ENCODE data around the gene KIF6.

Gene KIF6

DNA sequence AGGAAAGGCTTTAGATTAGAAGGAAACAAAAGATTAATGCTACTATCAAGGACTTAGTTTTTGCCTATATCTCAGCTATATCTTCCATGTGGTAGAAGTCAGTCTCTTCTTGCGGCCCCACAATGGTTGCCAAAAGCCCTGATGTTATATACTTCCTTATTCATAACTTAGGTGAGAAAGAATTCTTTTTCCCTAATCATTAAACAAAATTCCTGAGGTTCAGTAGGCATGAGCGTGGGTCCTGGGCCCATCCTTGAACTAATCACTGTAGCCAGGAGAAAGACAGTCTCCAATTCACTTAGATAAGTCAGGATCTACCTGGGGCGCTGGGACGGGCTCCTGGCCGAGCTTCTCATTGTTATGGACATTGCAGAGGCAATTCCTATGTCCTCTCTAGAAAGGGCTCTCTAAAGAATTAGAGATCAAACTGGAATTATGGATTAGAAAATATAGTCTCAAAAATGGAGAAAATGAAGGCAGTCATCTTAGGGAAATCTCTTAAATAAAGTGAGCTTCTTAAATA, 134.3 kb downstream of the KIF6 start:
- ATAC-seq, result no peak

DNA sequence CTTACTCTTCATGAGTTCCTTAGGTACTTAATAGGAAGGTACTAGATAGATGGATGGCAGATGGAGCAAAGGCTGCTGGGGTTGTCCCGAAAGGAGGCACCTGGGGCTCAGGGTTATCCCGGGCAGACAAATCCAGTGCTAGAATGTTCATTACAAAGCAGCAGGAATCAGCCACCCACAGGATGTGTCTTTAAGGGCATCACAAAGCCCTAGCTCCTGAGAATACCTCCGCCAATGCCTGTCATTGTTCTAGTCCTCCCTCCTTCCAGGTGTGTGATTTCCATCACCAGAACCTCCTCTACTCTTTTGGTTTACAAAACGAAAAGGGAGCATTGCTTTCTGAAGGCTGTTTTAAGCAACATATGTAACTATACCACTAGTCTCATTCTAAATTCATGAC, 138.1 kb downstream of the KIF6 start:
- ATAC-seq, result no peak

DNA sequence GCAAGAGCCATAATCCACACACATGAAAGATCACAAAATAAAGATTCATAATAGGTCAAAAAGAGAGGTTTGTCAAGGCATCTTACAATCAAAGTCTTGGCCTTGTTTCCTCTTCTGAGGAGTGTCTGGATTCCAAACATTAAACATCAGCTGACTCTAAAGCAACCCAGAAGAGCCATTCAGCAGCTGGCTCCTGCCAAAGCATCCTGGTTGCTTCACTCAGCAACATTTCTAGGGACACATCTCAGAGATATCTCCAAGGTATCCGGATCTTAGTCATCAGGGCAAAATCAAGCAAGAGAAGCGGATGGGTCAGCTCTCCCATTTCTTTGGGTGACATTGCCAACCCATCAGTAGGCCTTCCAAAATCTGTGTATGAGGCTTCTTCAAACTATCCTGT, 139.6 kb downstream of the KIF6 start:
- no peak for ATAC-seq

DNA sequence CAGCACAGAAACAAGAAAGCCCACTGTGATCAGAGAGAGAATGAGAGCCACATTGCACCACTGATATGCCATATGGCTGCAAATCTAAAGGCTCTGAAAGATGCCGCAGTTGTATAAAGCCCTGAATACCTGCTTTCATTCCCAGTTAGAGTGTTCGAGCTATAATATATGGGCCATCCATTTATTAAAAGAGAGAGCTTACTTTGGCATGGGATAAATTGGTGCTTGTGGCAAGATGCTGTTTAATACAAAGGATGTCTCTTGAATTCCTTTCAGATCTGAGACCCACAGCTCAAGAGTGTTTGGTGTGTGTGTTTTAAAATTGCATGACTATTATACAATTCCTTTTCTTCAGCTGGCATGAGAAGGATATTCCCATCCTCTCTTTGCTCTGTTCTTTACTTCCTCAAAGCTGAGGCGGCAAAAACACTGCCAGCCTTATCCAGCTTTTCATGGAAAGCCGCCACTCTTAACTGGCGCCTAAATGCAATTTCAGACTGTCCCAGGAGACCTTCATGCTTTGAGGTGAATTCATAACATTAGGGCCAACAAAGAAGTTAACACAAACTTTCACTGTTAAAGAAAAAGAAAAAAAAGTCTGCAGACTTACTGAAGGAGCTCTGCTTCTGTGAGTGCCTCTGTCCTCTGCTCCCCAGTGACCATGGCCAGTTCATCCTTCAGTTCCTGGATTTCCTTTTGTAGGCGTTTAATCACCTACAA, 147.6 kb downstream of the KIF6 start:
- no peak for ATAC-seq

DNA sequence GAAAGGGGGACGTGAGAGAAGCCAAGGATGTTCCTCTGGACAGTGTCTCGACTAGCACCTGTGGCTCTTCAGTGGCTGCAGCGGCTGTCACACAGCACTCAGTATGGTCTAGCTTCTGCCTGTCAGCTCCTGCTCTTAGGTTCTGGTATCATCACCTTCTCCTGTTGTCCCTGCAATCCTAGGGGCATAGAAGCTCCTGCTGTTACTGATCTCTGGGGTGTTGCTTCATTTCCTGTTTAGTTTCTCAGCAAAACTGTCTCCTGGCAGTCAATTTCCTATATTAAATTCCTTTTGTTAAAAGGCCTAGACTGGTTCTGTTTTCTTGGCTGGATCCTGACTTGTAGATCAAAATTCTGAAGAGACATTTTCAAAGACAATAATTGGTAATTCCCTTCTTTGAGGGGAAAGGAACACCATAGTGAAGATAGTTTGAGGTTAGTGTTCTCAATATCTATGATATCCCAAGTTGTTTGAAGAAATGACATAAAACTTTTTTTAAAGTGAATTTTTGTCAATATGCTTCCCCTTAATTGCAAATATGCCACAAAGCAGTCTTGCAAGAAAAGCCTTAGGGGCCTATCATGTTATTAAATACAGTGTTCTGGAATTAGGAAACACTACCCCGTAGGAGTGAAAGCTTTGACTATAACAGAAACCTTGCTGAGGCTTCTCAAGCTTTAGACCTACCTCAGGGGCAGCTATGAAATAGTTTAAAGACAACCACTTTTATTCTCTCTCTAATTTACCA, 148.5 kb downstream of the KIF6 start:
- ATAC-seq, result no peak

DNA sequence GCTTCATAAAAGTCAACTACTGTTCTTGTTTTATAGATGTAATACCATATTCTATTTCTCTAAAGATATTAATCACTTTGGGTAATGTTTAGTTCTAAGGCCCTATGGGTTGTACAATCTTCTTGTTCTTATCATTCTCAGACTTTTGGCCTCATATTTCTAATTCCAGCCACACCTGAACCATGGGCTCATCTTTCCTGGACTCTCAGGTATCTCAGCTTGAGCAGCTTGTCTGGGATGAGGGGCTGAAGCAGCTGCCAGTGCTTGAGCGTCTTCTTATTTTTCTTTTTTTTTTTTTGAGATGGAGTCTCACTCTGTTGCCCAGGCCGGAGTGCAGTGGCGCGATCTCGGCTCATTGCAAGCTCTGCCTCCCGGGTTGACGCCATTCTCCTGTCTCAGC, 150.2 kb downstream of the KIF6 start:
- no peak for ATAC-seq

DNA sequence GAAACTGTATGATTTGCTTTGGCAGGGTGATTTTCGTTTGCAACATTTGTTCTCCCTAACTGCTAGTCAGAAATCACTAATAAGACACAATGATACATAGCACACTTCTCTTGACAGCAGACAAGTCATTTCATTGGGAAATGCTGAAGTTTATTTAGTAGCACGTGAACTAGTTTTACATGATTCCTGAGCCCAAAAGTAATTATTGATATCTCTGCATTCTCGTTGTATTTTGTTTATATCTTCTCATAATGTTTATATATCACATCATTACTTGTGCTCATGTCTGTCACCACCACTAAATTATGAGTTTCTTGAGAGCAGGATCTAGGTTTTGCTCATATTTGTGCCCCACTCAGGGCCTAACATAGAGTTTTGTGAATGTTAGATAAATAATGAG, 151.7 kb downstream of the KIF6 start:
- no peak for ATAC-seq

DNA sequence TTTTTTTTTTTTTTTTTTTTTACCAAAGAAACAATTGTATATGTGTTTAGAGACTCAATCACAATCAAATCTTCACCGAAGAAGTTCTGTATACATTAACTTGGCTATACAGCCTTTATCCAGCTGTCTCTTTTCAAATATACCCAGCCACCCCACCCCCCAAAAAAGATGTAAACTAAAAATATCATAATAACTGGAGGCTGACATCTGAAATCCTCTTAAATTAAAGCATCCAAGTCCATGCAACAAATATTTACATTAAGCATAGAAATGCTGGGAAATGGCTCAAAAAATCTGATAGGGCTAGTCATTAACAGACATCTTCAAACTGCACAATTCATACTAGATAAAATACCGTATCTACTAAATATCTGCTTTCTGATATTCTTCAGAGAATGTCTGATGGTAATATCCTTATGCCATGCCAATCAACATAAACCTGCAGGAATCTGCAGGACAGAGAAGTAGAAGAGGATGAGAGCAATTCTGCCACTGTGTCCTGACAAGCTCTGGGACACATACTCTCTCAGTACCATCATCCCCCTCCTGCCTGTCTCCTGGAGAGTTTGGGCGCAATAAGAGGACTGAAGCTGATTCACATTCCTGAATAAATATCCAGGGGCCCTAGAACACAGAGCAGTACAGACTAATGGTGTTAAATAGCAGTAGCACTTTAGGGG, 152.4 kb downstream of the KIF6 start:
- no peak for ATAC-seq

DNA sequence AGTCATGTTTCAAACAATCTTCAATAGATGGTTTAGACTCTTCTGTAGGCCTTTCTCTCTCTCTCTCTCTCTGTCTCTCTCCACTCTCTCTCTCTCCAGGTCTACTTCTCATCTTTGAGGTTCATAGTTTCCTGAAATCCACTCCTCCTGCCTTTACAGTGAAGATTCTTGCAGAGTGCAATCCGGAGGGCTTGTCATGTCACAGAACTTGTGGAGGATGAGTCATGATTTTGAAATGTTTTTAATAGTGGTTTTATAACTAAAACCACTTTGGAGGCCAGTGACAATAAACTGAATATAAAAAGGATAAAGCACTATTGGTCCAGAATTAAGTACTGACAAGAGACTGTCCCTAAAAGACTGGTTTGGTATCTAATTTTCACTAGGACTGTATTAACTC, 156.3 kb downstream of the KIF6 start:
- ATAC-seq, result no peak

DNA sequence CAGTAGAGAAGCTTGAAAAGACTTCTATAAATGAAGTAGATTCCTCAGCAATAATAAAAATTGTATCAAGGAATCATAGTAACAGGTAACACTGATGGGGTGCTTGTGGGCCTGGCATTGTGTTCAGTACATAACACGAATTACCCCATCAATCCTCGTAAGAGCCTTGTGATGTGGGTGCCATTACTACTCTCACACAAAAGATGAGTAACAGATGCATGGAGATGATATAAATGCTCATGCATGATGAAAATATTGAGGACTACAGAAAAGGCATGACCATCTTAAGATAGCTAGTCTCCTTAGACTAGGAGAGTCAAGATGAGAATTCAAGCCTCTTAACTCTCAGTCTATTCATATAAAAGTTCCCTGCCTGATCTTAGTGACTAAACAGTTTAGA, 158.1 kb downstream of the KIF6 start:
- ATAC-seq, result no peak

DNA sequence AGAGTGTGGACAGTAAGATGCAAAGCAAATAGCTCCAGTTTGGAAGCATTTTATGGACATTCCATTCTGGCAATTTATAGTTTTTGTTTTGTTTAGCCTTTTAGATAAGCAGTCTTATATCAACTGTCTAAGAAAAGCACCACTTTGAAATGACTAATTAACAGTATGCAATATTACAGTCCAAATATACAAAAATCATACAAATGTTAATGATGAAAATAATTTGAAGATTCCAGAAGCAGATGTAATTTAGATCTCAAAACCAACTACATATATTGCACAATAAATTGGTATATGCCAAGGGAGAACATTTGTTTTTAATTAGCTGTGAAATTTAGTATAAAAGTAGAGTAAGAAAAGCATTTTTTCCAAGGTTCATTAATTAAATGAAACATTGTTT, 158.8 kb downstream of the KIF6 start:
- ATAC-seq, result no peak

DNA sequence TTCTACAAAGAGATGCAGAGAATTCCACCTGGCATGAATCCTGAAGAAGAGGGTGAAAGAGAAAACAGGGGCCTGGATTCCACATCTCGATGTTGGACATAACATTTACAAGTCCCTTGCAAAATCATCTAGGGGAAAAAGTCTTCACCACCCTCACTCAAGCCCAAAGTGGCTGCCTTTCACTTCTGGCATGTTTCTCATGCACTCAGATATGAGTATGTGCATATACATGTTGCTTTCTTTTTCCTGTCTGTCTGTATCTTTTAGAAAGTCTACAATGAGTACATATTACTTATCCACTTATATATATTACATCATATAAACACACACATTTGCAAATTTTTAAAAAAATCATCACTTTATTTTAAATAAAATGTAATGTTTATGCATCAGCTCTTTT, 159.3 kb downstream of the KIF6 start:
- no peak for ATAC-seq

DNA sequence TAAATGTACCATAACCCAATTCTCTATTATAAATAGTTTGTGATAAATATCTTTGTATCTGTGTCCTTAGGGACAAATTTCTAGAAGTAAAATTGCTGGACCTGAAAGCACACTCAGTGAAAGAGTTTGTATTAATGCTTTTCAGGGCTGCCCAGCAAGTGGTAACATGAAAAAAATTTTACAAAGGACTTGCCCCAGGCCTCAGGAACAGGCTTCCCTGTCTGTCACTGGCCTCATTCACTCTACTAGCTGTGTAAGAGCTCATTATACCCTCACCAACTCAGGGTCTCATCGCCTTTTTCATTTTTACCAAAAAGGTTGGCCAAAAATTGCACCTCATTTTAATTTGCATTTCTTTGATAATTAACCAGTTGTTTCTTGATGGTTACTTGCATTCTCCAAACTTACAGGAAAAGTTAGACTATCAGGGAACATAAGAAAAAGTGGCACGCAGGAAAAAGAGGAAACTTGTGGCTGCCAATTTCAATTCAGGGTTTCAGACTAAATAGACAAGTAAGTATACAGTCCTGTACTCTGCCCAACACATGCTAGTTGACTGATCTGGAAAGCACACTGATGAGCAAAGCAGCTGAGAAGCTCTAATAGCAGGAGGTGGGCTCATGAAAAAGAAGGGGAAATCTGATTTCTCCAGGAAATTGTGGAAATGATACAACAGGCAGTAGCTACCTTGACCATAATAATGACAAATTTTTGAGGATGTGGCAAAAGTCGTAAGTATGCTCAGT, 161.5 kb downstream of the KIF6 start:
- ATAC-seq, result no peak

DNA sequence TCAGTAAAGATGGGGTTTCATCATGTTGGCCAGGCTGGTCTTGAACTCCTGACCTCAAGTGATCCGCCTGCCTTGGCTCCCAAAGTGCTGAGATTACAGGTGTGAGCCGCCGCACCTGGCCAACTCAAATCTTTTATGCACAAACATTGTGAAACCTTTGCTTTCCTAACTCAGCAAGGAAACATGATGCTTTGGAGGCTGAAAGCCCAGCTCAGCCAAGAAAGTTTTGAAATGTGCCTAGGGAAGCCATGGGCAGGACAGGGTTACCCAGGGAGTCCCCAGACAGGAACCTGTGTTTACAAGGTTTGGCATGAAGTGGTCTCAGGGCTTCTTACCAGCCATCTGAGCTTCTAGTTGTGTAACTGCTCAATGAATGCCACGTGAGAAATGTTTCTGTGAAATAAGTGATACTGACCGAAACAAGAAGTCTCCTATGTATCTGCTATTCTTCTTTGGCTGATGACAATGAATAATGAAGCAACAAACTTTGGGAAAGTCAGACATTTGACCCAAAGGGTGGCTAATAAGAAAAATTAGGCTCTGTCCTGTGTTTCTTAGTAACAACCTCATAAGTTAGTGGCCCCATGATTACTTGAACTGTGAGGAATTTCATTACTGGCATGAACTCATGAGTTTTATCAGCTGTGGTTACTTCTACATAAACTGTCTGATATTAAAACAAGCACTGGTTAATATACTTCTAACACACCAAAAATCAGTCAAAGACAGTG, 163.5 kb downstream of the KIF6 start:
- ATAC-seq, result no peak

DNA sequence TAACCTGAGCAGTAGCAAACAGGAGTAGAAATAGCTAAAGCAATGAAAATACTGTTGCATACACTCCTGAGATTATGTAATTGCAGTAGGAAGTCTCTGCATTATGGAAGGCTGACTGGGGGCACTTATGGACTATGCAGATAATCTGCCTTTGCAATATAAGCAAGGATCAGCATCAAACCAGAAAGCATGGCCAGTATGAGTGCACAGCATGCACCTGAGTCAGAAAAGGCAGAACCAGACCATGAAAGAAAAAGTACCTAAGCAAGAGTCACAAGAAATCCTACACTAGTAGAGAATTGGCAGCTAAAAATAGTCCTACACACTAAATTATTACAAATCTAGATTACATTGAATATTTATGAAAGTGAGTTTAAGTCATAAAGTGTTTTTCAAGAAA, 164.3 kb downstream of the KIF6 start:
- no peak for ATAC-seq

DNA sequence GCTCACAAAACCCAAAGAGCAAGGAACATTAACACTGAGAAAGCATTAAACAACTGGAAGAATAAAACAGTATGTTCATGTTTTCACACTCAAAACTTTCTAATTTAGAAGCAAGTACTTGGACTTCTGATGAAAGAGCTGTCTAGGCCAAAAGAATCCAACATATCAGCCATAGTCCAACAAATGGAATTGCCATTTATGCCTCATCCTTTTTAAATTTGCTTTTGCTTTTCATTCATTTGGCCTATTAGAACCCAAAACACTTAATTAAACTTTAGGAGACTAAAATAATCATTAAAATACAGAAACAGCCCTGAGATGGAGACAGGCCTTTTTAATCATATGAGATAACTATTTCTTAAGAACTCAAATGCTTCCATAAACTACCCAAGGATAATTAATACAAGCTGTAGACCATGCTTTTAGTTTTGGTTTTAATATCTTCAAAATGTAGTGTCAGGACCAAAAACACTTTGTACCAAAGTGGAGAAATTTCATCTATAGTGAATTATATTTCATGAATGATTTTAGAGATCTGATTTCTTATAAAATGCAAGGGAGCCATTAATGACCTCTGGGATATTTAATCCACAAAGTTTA, 166.5 kb downstream of the KIF6 start:
- ATAC-seq, result no peak

DNA sequence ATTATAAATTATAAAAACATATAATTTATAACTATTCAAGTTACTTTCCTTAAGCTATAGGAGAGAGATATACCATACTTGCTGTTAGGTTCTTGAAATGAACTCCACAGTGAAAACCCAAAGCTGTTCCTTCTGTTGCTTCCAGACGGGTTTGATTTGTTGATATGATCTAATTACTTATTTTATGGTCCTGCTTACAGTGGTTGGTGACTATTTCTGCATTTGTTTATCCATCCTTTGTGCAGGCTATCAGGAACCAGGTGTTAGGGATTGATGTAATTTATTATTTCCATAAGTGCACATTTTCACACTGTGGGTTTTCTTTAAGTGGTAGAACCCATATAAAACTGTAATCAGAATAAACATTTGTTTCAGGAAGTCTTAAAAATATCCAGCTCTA, 167.1 kb downstream of the KIF6 start:
- ATAC-seq, result no peak

DNA sequence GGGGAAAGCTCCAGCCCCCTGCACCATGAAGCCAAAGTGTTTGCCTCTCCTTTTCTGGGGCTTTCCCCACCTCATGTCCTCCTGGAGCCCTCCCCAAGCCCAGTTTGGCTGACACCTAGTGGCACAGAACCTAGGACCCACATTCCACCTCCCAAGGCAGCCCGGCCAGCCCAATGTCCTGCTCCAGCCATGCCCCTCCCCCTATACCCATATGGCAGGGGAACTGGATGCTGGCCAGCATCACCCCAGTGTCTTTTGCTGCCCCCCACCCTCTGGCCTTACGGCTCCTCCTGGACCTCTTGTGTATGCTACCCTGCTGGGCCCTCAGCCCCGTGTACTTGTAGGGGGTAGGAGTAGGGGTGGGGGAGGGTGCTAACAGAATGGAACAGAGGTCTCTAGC, 170.1 kb downstream of the KIF6 start:
- ATAC-seq, result no peak

DNA sequence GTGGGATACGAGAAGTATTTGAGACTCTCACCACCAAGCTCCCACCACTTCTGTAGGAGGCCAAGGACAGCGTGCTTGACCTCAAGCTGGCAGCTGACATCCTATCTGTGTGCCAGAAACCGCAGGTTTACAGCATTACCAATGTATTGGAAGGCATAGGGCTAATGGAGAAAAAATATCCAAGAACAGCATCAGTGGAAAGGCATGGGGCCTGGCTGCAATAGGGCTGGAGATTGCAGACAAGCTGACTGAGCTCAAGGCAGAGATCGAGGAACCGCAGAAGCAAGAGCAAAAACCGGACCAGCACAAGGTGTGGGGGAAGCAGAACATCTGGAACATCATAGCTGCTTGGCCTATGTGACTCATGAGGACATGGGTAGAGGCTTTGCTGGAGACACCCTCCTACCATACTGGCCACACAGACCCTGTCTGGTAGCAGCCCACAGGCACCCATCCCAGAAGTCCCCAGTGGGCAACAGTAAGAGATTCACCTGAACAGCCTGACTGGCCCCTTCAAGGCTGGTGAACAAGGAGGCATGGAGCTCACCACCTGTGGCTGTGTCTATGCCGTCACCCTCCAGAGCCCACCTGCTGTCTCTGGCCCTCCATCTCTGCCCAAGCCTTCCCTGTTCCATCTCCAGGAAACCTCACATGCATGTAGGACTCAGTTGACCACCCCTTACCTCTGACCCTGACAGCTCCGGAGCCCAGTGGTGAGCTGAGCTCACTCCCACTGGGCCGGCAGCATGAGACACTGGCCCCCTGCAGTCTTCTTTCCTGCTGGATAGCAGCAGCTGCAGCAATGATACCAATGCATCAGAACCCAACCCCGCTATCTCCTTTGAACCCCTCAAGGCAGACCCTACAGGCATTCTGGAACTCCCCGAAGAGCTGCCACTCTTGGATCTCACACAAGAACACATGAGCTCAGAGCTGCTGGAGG, 171.1 kb downstream of the KIF6 start:
- no peak for ATAC-seq

DNA sequence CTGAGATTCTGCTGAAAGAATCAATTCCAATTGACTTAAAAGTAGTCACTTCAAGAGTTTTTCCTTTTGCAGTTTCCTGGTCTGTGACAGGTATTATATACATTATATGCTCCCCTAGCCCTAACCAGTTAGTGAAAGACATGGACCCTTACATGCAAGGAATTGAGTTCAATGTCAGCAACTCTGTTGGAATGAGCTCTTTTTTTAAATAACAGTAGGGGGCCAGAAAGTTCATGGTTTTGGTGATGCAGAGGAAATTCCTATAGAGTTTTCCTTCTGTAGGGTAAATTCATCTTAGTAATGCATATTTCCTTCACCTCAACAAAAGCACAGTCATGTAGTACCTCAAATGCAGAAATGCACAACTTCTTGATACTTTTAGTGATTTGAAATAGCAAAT, 172.2 kb downstream of the KIF6 start:
- no peak for ATAC-seq

DNA sequence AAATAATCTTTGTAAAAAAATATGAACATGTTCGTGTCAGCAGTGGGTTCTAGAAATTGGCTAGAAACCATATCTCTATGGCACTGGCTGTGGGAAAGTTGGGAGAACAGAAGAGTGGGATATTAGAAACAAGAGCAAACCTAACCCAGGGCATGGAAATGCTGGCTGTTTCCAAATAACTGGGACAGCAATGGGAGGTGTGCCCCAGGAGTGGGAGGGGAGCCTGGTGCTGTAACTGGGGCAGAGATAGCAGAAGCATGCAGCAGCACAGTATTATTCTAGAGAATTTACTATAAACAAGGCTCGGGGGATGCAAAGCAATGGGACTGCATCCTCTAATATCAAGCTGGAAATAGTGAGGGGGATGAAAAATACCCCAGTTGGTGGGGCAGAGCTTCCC, 175.0 kb downstream of the KIF6 start:
- no peak for ATAC-seq
